ENCODE measurements around the gene SEC16A. TPM values are rescaled to one million over a fixed set of nuclear protein-coding genes. Genes with fewer than 3 reads are reported as not detected.

SEC16A gene
- polyA plus RNA-seq, 4 donors, result 55.1 to 68.6 (median 62.3) TPM

GRCh38 chr9:136443687-136444086 is 39.2 kb downstream of the SEC16A start:
- DNase-seq (ENCODE audit: low read depth in 4 of 4, low spot score in 3 of 4), result no peak

GRCh38 chr9:136443087-136443486 is 39.8 kb downstream of the SEC16A start:
- DNase-seq (ENCODE audit: low read depth in 4 of 4, low spot score in 3 of 4), result no peak

- DNase-seq (ENCODE audit: low read depth in 4 of 4, low spot score in 3 of 4), result no peak
These were observed 40.6 kb downstream of the SEC16A start for GRCh38 chr9:136442265-136442664.

- no peak for DNase-seq (ENCODE audit: low read depth in 4 of 4, low spot score in 3 of 4)
These were observed 41.1 kb downstream of the SEC16A start for GRCh38 chr9:136441681-136442245.

- no peak for DNase-seq (ENCODE audit: low read depth in 4 of 4, low spot score in 3 of 4)
These were observed 41.6 kb downstream of the SEC16A start for GRCh38 chr9:136441191-136441680.

GRCh38 chr9:136439481-136440408 is 43.1 kb downstream of the SEC16A start, which contains the start of gene INPP5E:
Gene INPP5E (minus strand): TSS chr9:136439845. CDS start chr9:136439419, 426 bp downstream.
- peak; percentile 31 to 69 (median 52) for DNase-seq (ENCODE audit: low read depth in 4 of 4, low spot score in 3 of 4)

- DNase-seq (ENCODE audit: low read depth in 4 of 4, low spot score in 3 of 4), result peak in 1 of 4 donors; percentile 13
These were observed 44.0 kb downstream of the SEC16A start for GRCh38 chr9:136438548-136439480.

- no peak for DNase-seq (ENCODE audit: low read depth in 4 of 4, low spot score in 3 of 4)
These were observed 44.8 kb downstream of the SEC16A start for GRCh38 chr9:136437839-136438547.

- DNase-seq (ENCODE audit: low read depth in 4 of 4, low spot score in 3 of 4), result no peak
These were observed 45.4 kb downstream of the SEC16A start for GRCh38 chr9:136437430-136437829.

- DNase-seq (ENCODE audit: low read depth in 4 of 4, low spot score in 3 of 4), result no peak
These were observed 46.7 kb downstream of the SEC16A start for GRCh38 chr9:136436055-136436634.

GRCh38 chr9:136434580-136435169 is 48.2 kb downstream of the SEC16A start:
- DNase-seq (ENCODE audit: low read depth in 4 of 4, low spot score in 3 of 4), result no peak

- DNase-seq (ENCODE audit: low read depth in 4 of 4, low spot score in 3 of 4), result no peak
These were observed 48.8 kb downstream of the SEC16A start for GRCh38 chr9:136433849-136434579.

GRCh38 chr9:136433043-136433715 is 49.7 kb downstream of the SEC16A start:
- no peak for DNase-seq (ENCODE audit: low read depth in 4 of 4, low spot score in 3 of 4)

GRCh38 chr9:136432591-136432990 is 50.2 kb downstream of the SEC16A start:
- no peak for DNase-seq (ENCODE audit: low read depth in 4 of 4, low spot score in 3 of 4)

GRCh38 chr9:136431782-136432350 is 51.0 kb downstream of the SEC16A start:
- no peak for DNase-seq (ENCODE audit: low read depth in 4 of 4, low spot score in 3 of 4)

- no peak for DNase-seq (ENCODE audit: low read depth in 4 of 4, low spot score in 3 of 4)
These were observed 52.1 kb downstream of the SEC16A start for GRCh38 chr9:136430588-136431234.

Measured in right renal pelvis (tissue), 4 donors.